ENCODE data around the gene OCA2.

The OCA2 gene

GRCh38 chr15:27835233-27835939 is 263.7 kb downstream of the OCA2 start:
- DNase-seq, result no peak

- no peak for DNase-seq
These were observed 264.4 kb downstream of the OCA2 start for GRCh38 chr15:27834684-27835083.

- no peak for DNase-seq
These were observed 265.1 kb downstream of the OCA2 start for GRCh38 chr15:27833974-27834373.

GRCh38 chr15:27833178-27833577 is 265.9 kb downstream of the OCA2 start:
- no peak for DNase-seq

GRCh38 chr15:27832237-27832596 is 266.9 kb downstream of the OCA2 start:
- DNase-seq, result no peak

GRCh38 chr15:27831384-27832236 is 267.5 kb downstream of the OCA2 start:
- DNase-seq, result no peak

GRCh38 chr15:27828746-27829145 is 270.4 kb downstream of the OCA2 start:
- DNase-seq, result no peak

GRCh38 chr15:27826902-27827714 is 272.0 kb downstream of the OCA2 start:
- DNase-seq, result no peak

GRCh38 chr15:27826411-27826810 is 272.7 kb downstream of the OCA2 start:
- no peak for DNase-seq

GRCh38 chr15:27824841-27825422 is 274.2 kb downstream of the OCA2 start:
- DNase-seq, result no peak

GRCh38 chr15:27821273-27821672 is 277.8 kb downstream of the OCA2 start:
- no peak for DNase-seq

- no peak for DNase-seq
These were observed 278.4 kb downstream of the OCA2 start for GRCh38 chr15:27820722-27821121.

GRCh38 chr15:27820232-27820631 is 278.9 kb downstream of the OCA2 start:
- no peak for DNase-seq

- no peak for DNase-seq
These were observed 281.9 kb downstream of the OCA2 start for GRCh38 chr15:27817258-27817657.

- DNase-seq, result no peak
These were observed 282.3 kb downstream of the OCA2 start for GRCh38 chr15:27816790-27817189.

- DNase-seq, result no peak
These were observed 284.1 kb downstream of the OCA2 start for GRCh38 chr15:27815035-27815434.

- no peak for DNase-seq
These were observed 286.0 kb downstream of the OCA2 start for GRCh38 chr15:27813139-27813538.

GRCh38 chr15:27808182-27808581 is 290.9 kb downstream of the OCA2 start:
- DNase-seq, result no peak

GRCh38 chr15:27807335-27807734 is 291.8 kb downstream of the OCA2 start:
- DNase-seq, result no peak

- no peak for DNase-seq
These were observed 292.7 kb downstream of the OCA2 start for GRCh38 chr15:27806396-27806795.

GRCh38 chr15:27805261-27806220 is 293.6 kb downstream of the OCA2 start:
- no peak for DNase-seq
